K562 (cell line): ENCODE measurements around the gene MND1.

Source experiments
- PHF8 ChIP-seq: fragments of 200-600 bp; sonication (generic); IDR thresholded peaks from 2 replicates; pipeline ENCODE4 v1.6.1; 2012; ENCODE audit warnings: mixed run types, mild to moderate bottlenecking, inconsistent platforms, low read length, moderate library complexity, borderline replicate concordance
- TAF1 ChIP-seq: IDR thresholded peaks from 2 replicates; pipeline ENCODE4 v1.6.1; 2011; ENCODE audit warnings: mild to moderate bottlenecking, low read length, moderate library complexity; ENCODE audit not compliant: insufficient read depth, control insufficient read depth, severe bottlenecking; ENCODE audit errors: extremely low read depth
- ZNF253 ChIP-seq: fragments of 250-450 bp; sonication (Bioruptor Pico); conservative IDR thresholded peaks from 2 replicates; pipeline ENCODE4 v1.6.1; 2021; ENCODE audit warnings: mild to moderate bottlenecking
- TF ChIP-seq, protein P1 (sequence below), 3 experiments: IDR thresholded peaks in 2 of 3; conservative IDR thresholded peaks in 1 of 3; 2 replicates each; pipeline ENCODE4 v1.5.1; 2011 to 2012; ENCODE audit warnings: low read length in 3 of 3, mild to moderate bottlenecking in 3 of 3, control low read depth in 2 of 3, improper control_type of control experiment in 1 of 3, inconsistent platforms in 1 of 3, low read depth in 1 of 3, mixed read lengths in 1 of 3, moderate library complexity in 1 of 3; ENCODE audit not compliant: insufficient read depth in 2 of 3

DNA sequence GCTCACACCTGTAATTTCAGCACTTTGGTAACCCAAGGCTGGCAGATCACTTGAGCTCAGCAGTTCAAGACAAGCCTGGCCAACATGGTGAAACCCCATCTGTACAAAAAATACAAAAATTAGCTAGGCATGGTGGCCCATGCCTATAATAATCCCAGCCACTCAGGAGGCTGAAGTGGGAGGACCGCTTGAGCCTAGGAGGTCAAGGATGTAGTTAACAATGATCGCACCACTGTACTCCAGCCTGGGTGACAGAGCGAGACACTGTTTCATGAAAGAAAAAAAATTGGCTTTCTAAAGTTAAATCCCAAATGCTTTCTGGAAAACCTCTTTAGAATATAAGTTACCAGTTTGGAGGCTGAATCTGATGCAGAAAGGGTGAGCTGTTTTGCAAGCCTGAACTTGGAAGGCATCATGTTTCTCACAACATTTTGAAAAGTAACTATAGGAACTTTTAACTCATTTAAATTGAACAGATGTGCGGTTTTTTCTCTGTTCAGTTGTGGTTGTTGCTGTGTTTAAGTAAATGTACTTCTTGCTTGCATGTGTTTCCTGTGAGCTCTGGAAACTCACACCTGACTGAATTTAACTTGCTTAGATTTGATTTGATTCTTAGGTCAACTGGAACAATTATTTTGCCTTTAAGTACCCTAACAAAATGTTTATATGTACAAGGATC, 81.9 kb downstream of the MND1 start:
- TF ChIP-seq PHF8 (no peak), TAF1 (no peak), ZNF253 (CRISPR knock-in tag) (no peak)
- TF ChIP-seq, protein P1, sequence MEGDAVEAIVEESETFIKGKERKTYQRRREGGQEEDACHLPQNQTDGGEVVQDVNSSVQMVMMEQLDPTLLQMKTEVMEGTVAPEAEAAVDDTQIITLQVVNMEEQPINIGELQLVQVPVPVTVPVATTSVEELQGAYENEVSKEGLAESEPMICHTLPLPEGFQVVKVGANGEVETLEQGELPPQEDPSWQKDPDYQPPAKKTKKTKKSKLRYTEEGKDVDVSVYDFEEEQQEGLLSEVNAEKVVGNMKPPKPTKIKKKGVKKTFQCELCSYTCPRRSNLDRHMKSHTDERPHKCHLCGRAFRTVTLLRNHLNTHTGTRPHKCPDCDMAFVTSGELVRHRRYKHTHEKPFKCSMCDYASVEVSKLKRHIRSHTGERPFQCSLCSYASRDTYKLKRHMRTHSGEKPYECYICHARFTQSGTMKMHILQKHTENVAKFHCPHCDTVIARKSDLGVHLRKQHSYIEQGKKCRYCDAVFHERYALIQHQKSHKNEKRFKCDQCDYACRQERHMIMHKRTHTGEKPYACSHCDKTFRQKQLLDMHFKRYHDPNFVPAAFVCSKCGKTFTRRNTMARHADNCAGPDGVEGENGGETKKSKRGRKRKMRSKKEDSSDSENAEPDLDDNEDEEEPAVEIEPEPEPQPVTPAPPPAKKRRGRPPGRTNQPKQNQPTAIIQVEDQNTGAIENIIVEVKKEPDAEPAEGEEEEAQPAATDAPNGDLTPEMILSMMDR (IDR thresholded peaks at IDR 0.05 in 2 of 3, conservative IDR thresholded peaks at IDR 0.05 in 1 of 3; ENCODE audit: insufficient read depth in 2 of 3, low read depth in 1 of 3, low read length in 3 of 3) = no peak
